NT2/D1 (cell line): ENCODE measurements around the gene PHF1.

Experiments
- DNase-seq: peaks from one replicate; pipeline ENCODE4 v3.0.0-alpha.2; 2011; ENCODE audit warnings: low read depth, low spot score
- H3K27me3 ChIP-seq: 2 replicates; pipeline ENCODE4 v1.6.0; 2011; ENCODE audit warnings: mild to moderate bottlenecking; ENCODE audit not compliant: insufficient read length, insufficient read depth
- H3K36me3 ChIP-seq: 2 replicates; pipeline ENCODE4 v1.6.1; 2011; ENCODE audit warnings: mild to moderate bottlenecking, low read length, mixed read lengths; ENCODE audit not compliant: insufficient read depth, insufficient read length
- H3K4me1 ChIP-seq: 2 replicates; pipeline ENCODE4 v1.5.1; 2011; ENCODE audit not compliant: insufficient read depth, insufficient read length
- H3K4me3 ChIP-seq: 2 replicates; pipeline ENCODE4 v1.5.1; 2011; ENCODE audit warnings: low read depth; ENCODE audit not compliant: insufficient read length
- H3K9ac ChIP-seq: 2 replicates; pipeline ENCODE4 v1.6.0; 2011; ENCODE audit warnings: low read depth; ENCODE audit not compliant: insufficient read length
- H3K9me3 ChIP-seq: 2 replicates; pipeline ENCODE4 v1.5.1; 2011; ENCODE audit warnings: mild to moderate bottlenecking, low read length; ENCODE audit not compliant: insufficient read depth
- SUZ12 ChIP-seq: IDR thresholded peaks from 2 replicates; pipeline ENCODE4 v1.6.1; 2011; ENCODE audit not compliant: insufficient read length, insufficient read depth; ENCODE audit errors: extremely low read depth
- YY1 ChIP-seq: IDR thresholded peaks from 2 replicates; pipeline ENCODE4 v1.6.1; 2011; ENCODE audit not compliant: insufficient read length, insufficient read depth
- ZNF274 ChIP-seq: IDR thresholded peaks from 2 replicates; pipeline ENCODE4 v1.6.1; 2011; ENCODE audit warnings: mild to moderate bottlenecking, low read depth, low read length

PHF1 gene

DNA sequence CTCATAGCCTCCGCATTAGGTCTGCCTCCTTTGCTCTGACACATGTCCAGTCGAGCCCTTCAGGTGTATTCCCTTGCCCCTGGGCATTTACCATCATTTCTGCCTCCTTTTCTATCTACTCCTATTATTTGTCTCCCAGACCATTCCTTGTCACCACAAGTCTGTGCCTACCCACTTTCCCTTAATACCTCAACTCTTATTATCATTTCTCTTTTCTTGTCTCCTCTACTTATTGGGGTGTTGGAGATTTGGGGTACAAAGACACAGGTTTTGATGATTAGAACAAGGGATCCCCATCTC lies 10.5 kb downstream of the PHF1 start:
- Histone ChIP-seq H3K9ac (no peak overlapping the region), H3K4me3 (no peak overlapping the region), H3K4me1 (peaks cover 5% of the 10 kb centered on the region), H3K36me3 (peaks cover 27% of the 10 kb centered on the region), H3K9me3 (no peaks in the 10 kb centered on the region), H3K27me3 (no peaks in the 10 kb centered on the region)
- DNase-seq = no peak
- no peak for TF ChIP-seq YY1
- TF ChIP-seq ZNF274 = no peak
- TF ChIP-seq SUZ12 = no peak

- H3K36me3 ChIP-seq = peaks cover 20% of the 10 kb centered on the region
- TF ChIP-seq ZNF274 = no peak
- TF ChIP-seq YY1 = no peak
- no peak for TF ChIP-seq SUZ12
- peaks cover 13% of the 10 kb centered on the region for H3K4me1 ChIP-seq
Measured at GRCh38 chr6:33423777-33424176, 13.0 kb downstream of the PHF1 start.

GRCh38 chr6:33424855-33425667 lies 14.2 kb downstream of the PHF1 start:
- peak overlapping the region; percentile 46 for H3K4me3 ChIP-seq

More at GRCh38 chr6:33423777-33424176, 13.0 kb downstream of the PHF1 start:
- no peaks in the 10 kb centered on the region for H3K9me3 ChIP-seq
- no peak overlapping the region for H3K4me3 ChIP-seq
- H3K9ac ChIP-seq = no peak overlapping the region
- H3K27me3 ChIP-seq = no peaks in the 10 kb centered on the region
- DNase-seq = no peak

DNA sequence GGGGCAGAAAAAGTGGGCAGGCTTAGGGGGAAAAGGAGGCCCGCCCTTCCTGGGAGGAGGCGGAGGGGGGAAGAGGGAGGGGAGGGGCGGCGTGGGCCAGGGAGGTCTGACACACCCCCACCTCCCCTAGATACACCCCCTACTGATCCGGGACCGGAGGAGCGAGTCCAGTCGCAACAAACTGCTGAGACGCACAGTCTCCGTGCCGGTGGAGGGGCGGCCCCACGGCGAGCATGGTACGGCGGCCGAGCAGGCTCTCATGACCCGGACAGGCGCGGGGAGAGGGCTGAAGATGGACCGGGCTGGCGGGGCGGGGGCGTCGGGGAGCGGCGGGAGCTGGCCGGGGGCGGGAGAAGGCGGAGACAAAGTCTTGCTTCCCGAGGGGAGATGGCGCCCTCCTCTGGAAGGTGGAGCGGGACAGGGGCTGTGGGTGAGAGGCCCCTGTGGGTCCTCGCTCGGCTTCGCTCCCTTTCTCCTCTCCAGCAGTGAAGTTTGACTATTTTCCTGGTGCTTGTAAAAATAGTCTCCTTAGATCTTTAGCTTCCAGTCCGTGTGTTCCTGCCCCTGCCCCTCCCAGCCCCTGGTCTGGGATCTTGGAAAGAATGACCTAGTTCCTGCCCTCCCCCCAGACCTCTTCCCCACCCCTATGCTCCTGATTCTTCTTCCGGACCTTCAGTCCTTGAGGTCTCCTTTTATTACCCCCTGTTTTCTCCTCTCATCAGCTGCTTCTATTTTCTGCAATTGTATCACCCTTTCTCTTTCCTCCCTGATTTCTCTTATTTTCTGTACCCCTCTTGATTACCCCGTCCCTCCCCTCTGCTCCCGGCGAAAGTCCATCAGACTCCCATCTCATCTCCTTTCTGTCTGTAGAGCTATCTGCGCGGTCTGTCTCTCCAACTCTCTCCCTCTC lies 15.1 kb downstream of the PHF1 start:
- peak; percentile 63 for DNase-seq
- Histone ChIP-seq H3K4me1 (peaks cover 17% of the 10 kb centered on the region), H3K27me3 (no peaks in the 10 kb centered on the region), H3K9ac (peak overlapping the region; percentile 80), H3K4me3 (peak overlapping the region; percentile 46), H3K9me3 (no peaks in the 10 kb centered on the region), H3K36me3 (peaks cover 20% of the 10 kb centered on the region)
- TF ChIP-seq SUZ12 (no peak), YY1 (no peak), ZNF274 (no peak)

More at GRCh38 chr6:33424855-33425667, 14.2 kb downstream of the PHF1 start:
- H3K9me3 ChIP-seq = no peaks in the 10 kb centered on the region
- TF ChIP-seq SUZ12 = no peak
- TF ChIP-seq YY1 = no peak
- no peak for TF ChIP-seq ZNF274
- H3K36me3 ChIP-seq = peaks cover 20% of the 10 kb centered on the region
- H3K9ac ChIP-seq = peak overlapping the region; percentile 80
- no peaks in the 10 kb centered on the region for H3K27me3 ChIP-seq
- DNase-seq = no peak
- H3K4me1 ChIP-seq = peaks cover 15% of the 10 kb centered on the region

DNA sequence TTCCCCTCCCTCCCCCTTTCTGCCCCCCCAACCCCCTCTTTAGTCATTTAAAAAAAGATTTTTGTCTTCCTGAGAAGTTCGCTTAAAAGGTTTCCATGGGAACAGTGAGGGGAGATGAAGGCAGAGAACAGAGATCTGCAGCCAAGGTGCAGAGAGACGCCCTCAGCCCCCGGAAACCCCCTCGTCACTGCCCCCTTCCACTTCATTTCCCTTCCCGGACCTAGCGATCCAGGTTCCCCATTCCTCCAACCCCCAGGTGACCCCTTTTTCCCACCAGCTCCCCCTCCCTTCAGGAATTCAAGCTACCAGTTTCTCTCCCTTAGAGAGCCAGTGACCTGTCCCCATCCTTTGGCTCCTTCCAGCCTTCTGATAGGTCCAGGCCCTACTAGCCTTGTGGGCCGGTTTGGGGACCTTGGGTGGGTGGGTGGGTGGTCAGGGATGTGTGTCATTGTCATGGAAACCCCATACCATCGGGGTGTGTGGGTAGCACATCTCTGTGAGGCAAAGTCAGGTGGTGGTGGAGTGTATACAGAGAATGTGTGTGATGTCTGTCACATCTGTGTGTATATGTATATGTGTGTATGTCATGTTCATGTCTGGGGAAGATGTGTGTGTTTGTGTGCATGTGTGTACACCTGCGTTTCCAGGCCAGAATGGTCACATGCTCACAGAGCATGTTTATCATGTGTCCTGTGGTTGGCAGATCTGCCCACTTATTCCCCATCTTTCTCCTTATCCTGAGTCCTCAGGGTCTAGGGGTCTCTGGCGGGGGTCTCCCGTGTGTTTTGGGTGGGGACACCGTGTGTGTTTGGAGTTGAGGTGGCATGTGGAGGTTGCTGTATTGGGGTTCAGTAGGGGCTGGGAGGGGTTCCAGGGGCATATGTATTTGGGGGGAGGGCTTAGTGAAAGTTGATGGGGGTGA lies 16.0 kb downstream of the PHF1 start:
- Histone ChIP-seq H3K27me3 (no peaks in the 10 kb centered on the region), H3K9me3 (no peaks in the 10 kb centered on the region), H3K4me3 (peak overlapping the region; percentile 54), H3K36me3 (peaks cover 20% of the 10 kb centered on the region), H3K4me1 (peaks cover 19% of the 10 kb centered on the region), H3K9ac (peak overlapping the region; percentile 79)
- no peak for DNase-seq
- TF ChIP-seq SUZ12 = no peak
- TF ChIP-seq YY1 = no peak
- no peak for TF ChIP-seq ZNF274

- Histone ChIP-seq H3K9ac (peak overlapping the region; percentile 79), H3K4me1 (peaks cover 21% of the 10 kb centered on the region), H3K4me3 (peak overlapping the region; percentile 54), H3K36me3 (peaks cover 16% of the 10 kb centered on the region), H3K27me3 (no peaks in the 10 kb centered on the region), H3K9me3 (no peaks in the 10 kb centered on the region)
- TF ChIP-seq YY1 = no peak
- no peak for TF ChIP-seq SUZ12
- no peak for DNase-seq
Measured at GRCh38 chr6:33427585-33428223, 16.9 kb downstream of the PHF1 start.
